ENCODE results near the gene ELMOD2. TPM values are rescaled to one million over a fixed set of nuclear protein-coding genes. Genes with fewer than 3 reads are reported as not detected.

Gene ELMOD2
- total and polyA plus RNA-seq, 2 of the 13 experiments (the other 11 are each of a cell fraction or from before 2014, with no cell fraction given): 10.2 to 38.1 TPM

DNA sequence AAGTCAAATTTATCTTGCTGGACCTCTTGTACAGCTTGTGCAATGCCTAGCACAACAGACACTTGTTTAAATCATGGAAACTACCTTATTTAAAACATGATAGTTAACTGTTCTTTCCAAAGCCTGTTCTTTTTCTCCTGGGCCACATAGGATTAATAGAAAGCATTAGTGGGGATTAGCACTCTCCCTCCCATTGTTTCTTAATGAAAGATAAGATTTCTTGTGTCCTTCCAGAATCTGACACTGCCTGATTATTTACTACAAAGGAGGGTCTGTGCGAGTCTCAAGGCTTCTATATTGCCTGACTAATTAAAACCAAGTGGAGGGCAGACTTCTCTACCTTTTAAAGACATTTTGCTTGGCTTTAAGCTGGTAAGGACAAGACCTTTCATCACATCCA is 8.5 kb upstream of the ELMOD2 start (continued):
- TF ChIP-seq ZNF460 (CRISPR knock-in tag; IDR thresholded peaks at IDR 0.05; ENCODE audit: borderline replicate concordance): no peak
- TF ChIP-seq ATRX (CRISPR knock-in tag; IDR thresholded peaks at IDR 0.05; ENCODE audit: borderline replicate concordance): no peak
- TF ChIP-seq MTF2 (CRISPR knock-in tag; IDR thresholded peaks at IDR 0.05; ENCODE audit: borderline replicate concordance): no peak
- no peak for TF ChIP-seq ARNT (IDR thresholded peaks at IDR 0.05)
- no peak for TF ChIP-seq RXRB (CRISPR knock-in tag; IDR thresholded peaks at IDR 0.05; ENCODE audit: borderline replicate concordance)
- TF ChIP-seq SSRP1 (CRISPR knock-in tag; IDR thresholded peaks at IDR 0.05): no peak
- no peak for TF ChIP-seq PATZ1 (CRISPR knock-in tag; IDR thresholded peaks at IDR 0.05)

- Histone ChIP-seq H3K9ac (ENCODE audit: insufficient read depth, low read depth, low read length) (peak overlapping the region; percentile 12; the same call in 1 of the 2 replicates), H3K4me3 (replicated peaks in 1 of 3; ENCODE audit: insufficient read depth in 1 of 3, low read depth in 2 of 3, low read length in 3 of 3) (peak overlapping the region; percentile 21 to 84 (median 29); a peak in 3 of 6 replicates), H3K27me3 (ENCODE audit: control insufficient read depth in 1 of 2, insufficient read depth in 2 of 2, low read length in 2 of 2) (peaks cover 0 to 3% of the 10 kb centered on the region in 2 experiments; a peak in 1 of 5 replicates), H3K79me2 (ENCODE audit: insufficient read depth, low read length) (peaks cover 13% of the 10 kb centered on the region), H3K9me3 (ENCODE audit: low read length) (no peaks in the 10 kb centered on the region), H3K4me1 (ENCODE audit: insufficient read depth, low read length) (peaks cover 21% of the 10 kb centered on the region), H3K36me3 (replicated peaks in 1 of 2; ENCODE audit: control insufficient read depth in 1 of 2, insufficient read depth in 2 of 2, low read length in 2 of 2) (peaks cover 0 to 7% of the 10 kb centered on the region in 2 experiments; a peak in 1 of 5 replicates), H4K20me1 (ENCODE audit: insufficient read depth, low read length) (no peaks in the 10 kb centered on the region), H2AFZ (ENCODE audit: low read length) (peak overlapping the region; percentile 82), H3K4me2 (ENCODE audit: low read depth, low read length) (peak overlapping the region; percentile 85), H3K27ac (ENCODE audit: extremely low read length, insufficient read depth, low read length) (no peak overlapping the region)
- intact Hi-C loops (cut with micrococcal nuclease; ENCODE audit: unreplicated experiment) (loop anchor here (1.0 to 10.0 kb wide), 3 partner anchors 87 to 329 kb away; partner anchors contain the start of gene TBC1D9), in situ Hi-C loops (cut with HindIII; ENCODE audit: extremely low pct_ligation_motif_present, low pct_unique_long_range_greater_than_20kb) (loop anchor here (5.0 kb wide), 1 partner anchor 114 kb away; no protein-coding TSS in a partner anchor)
- BruUV-seq (replicated peaks): no TSS peak
- POLR2A ChIA-PET: interaction anchor here (0.9 to 2.0 kb wide), 8 partner anchors 24 to 233 kb away, joined by 3 to 19 read pairs (median 4); partner anchors contain the start of genes CLGN, SCOC and TBC1D9
- DNase-seq (ENCODE audit: low spot score) (no peak), ATAC-seq (no peak; the same call in 2 of the 3 replicates), FAIRE-seq (no peak)
- 2% methylated on average over 8 of the region's 8 CpGs for WGBS (ENCODE audit: low lambda C conversion rate)
- CTCF ChIA-PET (ENCODE audit: low intra/inter-chr PET ratio, low total read pairs): no interaction called here
- TF ChIP-seq SRSF1 (optimal IDR thresholded peaks at IDR 0.05; ENCODE audit: low read depth, low read length): no peak
- TF ChIP-seq ZBTB46 (CRISPR knock-in tag; IDR thresholded peaks at IDR 0.05; ENCODE audit: borderline replicate concordance): no peak
- TF ChIP-seq GTF3A (CRISPR knock-in tag; conservative IDR thresholded peaks at IDR 0.05): 0 out of 2 replicates have a peak, but pooled peaks have one; percentile 19
- peak; percentile 72; the same call in 1 of the 2 replicates for TF ChIP-seq ZMYM2 (CRISPR knock-in tag; IDR thresholded peaks at IDR 0.05)
- TF ChIP-seq TFDP1 (CRISPR knock-in tag; IDR thresholded peaks at IDR 0.05; ENCODE audit: borderline replicate concordance): no peak
- TF ChIP-seq ZNF75D (CRISPR knock-in tag; IDR thresholded peaks at IDR 0.05; ENCODE audit: borderline replicate concordance): no peak
- TF ChIP-seq BRF2 (CRISPR knock-in tag; IDR thresholded peaks at IDR 0.05): no peak
- TF ChIP-seq EHMT2 (IDR thresholded peaks at IDR 0.05; ENCODE audit: borderline replicate concordance, low read depth, low read length): peak; percentile 83; the same call in 1 of the 2 replicates
These were observed 555 bp upstream of the ELMOD2 start for GRCh38 chr4:140523370-140523856.
